ENCODE data around the gene POLRMT.
"Not testable (repeated sequence)": the region's sequence is repeated elsewhere in the genome, so short reads cannot be mapped to it uniquely, and the experiment has no call there.

POLRMT gene

GRCh38 chr19:593505-593904, 39.8 kb downstream of the POLRMT start:
- no peak for DNase-seq (ENCODE audit: low spot score)

DNA sequence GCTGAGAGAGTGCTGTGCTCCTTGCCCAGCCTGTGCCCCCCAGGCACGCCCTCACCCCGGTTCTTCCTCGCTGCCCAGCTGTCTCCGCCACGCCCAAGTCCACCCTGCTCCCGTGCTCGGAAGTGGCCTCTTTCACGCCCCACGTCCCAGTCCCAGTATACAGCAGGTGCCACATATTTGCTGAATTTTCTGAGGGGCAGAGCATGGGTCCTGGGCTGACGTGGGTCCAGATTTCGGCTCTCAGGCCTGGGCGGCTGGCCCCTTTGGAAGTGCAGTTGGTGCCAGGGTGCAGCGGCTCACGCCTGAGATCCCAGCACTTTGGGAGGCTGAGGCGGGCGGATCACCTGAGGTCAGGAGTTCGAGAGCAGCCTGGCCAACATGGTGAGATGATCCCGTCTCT, 40.3 kb downstream of the POLRMT start:
- no peak for DNase-seq (ENCODE audit: low spot score)

DNA sequence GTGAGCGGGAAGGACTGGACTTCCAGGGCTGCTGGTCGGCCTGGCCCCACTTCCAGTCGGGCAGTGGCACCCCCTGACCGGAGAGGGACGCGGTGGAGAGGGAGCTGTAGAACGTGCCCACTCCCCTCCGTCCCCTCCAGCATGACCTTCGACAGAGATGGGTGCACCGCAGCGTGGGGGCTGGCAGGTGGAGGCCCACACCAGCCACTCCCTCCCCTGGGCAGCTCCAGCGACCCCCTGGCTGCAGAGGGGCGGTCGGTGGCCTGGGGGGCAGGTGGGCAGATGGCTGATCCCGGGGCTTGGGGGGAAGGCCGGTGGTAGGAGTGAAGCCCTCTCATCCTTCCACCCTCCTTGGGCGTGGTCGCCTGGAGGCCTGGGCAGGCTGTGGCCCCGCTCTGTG, 41.2 kb downstream of the POLRMT start:
- no peak for DNase-seq (ENCODE audit: low spot score)

- DNase-seq (ENCODE audit: low spot score) = no peak
Observed at GRCh38 chr19:591099-591958, 42.0 kb downstream of the POLRMT start.

- DNase-seq (ENCODE audit: low spot score) = no peak
Observed at GRCh38 chr19:590750-591098, 42.6 kb downstream of the POLRMT start.

DNA sequence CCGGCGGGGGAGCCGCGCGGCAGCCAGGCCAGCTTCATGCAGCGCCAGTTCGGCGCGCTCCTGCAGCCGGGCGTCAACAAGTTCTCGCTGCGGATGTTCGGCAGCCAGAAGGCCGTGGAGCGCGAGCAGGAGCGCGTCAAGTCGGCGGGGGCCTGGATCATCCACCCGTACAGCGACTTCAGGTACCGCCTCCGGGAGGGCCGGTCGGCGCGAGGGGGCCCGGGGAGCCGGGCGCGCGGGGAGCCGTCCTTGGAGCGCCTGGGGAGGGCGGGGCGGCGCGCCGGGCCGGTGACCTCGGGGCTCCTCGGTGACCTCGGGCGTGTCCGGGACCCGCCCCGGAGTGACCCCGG, 43.0 kb downstream of the POLRMT start:
- DNase-seq (ENCODE audit: low spot score) = no peak

DNA sequence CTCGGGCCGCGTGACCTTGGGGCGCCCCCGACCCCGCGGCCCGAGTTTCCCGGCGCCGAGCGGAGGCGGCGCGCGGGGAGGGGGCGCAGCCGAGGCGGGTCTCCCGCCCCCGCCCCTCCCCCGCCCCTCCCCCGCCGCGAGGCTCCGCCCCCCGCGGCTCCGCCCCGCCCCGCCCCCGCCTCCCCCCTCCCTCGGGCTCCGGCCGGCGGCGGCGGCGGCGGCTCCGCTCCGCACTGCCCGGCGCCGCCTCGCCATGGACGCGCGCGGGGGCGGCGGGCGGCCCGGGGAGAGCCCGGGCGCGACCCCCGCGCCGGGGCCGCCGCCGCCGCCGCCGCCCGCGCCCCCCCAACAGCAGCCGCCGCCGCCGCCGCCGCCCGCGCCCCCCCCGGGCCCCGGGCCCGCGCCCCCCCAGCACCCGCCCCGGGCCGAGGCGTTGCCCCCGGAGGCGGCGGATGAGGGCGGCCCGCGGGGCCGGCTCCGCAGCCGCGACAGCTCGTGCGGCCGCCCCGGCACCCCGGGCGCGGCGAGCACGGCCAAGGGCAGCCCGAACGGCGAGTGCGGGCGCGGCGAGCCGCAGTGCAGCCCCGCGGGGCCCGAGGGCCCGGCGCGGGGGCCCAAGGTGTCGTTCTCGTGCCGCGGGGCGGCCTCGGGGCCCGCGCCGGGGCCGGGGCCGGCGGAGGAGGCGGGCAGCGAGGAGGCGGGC, 43.5 kb downstream of the POLRMT start, which contains the start of gene HCN2:
Gene HCN2 (plus strand): TSS at position 189 of the 703 bp plus-strand sequence. CDS start 65 bp downstream, at position 254.
- no peak for DNase-seq (ENCODE audit: low spot score)

DNA sequence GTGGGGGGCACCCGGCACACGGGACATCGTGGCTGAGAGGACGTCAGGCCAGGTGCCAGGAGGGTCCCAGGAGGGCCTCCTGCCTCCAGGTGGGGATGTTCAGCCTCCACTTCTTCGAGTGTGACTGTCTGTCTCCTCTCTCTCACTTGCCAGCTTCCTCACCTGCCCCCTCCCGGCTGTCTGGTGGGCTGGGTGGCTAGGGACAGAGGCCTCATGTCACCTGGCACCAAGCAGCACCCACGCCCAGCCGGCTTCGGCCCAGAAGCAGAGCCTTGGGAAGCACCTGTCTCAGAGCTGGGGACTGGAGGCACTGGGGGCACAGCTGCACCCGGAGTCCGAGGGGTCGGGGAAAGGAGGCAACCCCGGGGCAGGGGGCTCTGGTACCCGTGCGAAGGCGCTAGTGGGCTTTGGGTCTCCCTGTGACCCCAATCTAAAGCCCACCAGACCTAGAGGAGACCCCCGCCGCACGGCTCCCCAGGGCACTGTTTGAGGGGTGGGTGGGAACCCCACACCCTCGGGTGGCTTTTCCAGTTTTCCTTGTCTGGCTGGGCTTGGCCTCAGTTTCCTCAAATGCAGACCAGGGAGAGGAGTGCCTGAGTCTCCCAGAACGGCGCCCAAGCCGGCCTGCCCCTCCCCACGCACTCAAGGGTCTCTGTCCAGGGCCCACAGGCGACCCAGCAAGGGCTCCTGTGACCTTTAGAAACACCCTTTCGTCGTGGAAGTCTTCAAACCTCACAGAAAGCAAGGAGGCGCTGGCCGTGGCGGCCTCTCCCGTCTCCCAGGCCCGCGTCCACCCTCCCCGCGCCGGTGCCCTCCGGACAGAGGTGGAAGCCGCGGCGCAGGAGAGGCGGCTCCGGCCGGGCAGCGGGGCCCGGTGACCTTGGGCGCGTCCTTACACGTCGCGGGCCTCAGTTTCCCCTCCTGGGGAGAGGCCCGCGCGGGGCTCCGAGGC, 44.3 kb downstream of the POLRMT start:
- no peak for DNase-seq (ENCODE audit: low spot score)

DNA sequence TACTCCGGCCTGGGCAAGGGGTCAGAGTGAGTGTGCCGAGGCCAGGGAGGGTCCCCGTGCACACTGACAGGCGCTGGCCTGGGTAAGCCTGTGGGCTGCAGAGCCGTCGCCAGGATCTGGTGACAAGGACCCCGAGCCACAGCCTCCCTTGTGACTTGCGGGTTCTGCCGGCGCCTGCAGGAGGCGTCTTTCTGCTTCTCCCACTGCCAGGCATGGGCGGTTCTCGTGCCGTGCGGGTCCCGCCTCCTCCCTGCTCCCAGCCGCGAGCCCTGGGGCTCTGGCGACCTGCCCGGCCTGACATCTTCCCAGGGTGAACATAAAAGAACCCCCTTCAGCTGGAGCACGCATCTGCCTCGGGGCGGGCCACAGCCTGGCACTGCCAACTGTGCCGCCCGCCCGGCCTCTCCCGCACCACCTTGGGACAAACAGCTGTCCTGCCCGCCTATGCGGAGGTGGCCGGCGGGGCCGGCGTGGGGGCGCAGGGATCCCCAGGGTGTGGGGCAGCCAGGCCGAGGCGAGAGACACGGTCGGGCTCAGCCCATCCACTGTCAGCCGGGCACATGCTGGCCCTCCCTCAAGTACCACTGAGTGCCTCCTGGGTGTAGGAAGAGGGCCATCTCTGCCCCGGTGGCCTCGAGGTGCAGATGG, 45.1 kb downstream of the POLRMT start:
- peak; percentile 69 for DNase-seq (ENCODE audit: low spot score)

DNA sequence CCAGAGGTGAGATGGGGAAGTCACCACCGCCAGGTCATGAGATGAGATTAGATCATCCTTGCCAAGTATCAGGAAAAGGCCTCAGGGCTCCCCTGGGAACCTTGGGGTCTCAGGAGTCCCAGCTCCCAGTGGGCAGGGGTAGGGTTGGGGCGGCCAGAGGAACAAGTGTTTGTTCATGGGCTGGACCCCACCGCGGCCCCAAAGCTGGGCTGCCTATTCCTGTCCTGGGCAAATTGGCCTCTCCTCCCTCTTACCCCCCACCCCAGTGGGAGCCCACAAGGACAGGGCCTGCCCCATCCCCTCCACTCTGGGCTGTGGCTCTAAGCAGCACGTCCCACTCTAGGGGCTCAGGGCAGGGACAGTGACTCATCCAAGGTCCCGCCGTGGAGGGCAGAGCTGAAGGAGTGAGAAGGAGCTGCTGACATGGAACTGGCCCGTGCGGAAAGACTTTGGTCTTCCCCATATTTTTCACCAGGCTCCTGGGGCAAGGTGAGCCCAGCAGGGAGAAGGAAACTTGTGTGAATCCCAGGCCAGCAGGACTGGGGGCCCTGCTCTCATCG, 47.7 kb downstream of the POLRMT start:
- DNase-seq (ENCODE audit: low spot score) = no peak

DNA sequence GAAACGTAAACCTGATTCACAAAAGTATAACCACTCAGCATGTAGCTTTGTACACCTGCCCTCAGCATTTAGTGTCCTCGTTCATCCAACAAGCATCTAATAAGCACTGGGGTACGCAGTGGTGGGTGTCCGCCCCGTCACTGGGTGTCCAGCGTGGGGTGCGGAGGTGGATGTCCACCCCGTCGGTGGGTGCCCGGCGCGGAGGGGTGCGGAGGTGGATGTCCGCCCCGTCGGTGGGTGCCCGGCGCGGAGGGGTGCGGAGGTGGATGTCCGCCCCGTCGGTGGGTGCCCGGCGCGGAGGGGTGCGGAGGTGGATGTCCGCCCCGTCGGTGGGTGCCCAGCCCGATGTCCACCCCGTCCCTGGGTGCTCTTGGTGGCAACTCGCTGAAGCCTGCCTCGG, 48.2 kb downstream of the POLRMT start:
- DNase-seq (ENCODE audit: low spot score) = not testable (repeated sequence)

- peak; percentile 47 for DNase-seq (ENCODE audit: low spot score)
Observed at GRCh38 chr19:584240-585001, 48.9 kb downstream of the POLRMT start.

GRCh38 chr19:583968-584239, 49.4 kb downstream of the POLRMT start:
- no peak for DNase-seq (ENCODE audit: low spot score)

- DNase-seq (ENCODE audit: low spot score) = no peak
Observed at GRCh38 chr19:583198-583967, 50.0 kb downstream of the POLRMT start.

DNA sequence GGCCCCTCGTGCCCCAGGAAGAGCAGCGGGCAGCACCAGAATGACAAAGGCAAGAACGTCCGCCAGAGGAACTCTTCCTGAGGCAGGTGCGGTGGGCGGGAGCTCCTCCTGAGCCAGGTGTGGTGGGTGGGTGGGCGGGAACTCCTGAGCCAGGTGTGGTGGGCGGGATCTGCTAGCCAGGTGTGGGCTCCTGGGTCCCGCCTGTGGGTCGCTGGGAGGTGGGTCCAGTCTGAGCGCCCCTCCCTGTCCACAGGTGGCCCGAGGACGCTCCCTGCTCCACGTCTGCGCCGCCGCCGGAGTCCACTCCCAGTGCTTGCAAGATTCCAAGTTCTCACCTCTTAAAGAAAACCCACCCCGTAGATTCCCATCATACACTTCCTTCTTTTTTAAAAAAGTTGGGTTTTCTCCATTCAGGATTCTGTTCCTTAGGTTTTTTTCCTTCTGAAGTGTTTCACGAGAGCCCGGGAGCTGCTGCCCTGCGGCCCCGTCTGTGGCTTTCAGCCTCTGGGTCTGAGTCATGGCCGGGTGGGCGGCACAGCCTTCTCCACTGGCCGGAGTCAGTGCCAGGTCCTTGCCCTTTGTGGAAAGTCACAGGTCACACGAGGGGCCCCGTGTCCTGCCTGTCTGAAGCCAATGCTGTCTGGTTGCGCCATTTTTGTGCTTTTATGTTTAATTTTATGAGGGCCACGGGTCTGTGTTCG, 50.7 kb downstream of the POLRMT start:
- DNase-seq (ENCODE audit: low spot score) = no peak

- no peak for DNase-seq (ENCODE audit: low spot score)
Observed at GRCh38 chr19:581399-582111, 51.8 kb downstream of the POLRMT start.

- DNase-seq (ENCODE audit: low spot score) = no peak
Observed at GRCh38 chr19:580274-580835, 53.0 kb downstream of the POLRMT start.

DNA sequence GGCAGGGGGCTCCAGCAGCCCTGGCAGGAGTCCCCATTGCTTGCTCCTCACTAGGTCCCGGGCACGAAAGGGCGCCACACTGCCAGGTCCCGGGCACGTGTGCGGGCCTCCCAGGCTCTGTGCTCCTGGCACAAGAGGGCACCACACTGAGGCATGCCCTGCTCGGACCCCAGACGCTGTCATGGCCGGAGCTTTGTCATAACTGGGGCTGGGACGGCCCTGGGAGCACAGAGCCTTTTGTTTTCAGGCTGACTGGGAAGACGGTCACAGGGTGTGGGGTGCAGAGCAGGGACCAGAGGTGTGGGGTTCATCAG, 53.5 kb downstream of the POLRMT start:
- DNase-seq (ENCODE audit: low spot score) = no peak

All from activated CD4-positive, alpha-beta T cell treated with anti-CD3 and anti-CD28 coated beads, Interleukin-2, Interleukin-4, amounts not matched to agents 100 ng/mL and 50 ng/mL, durations not matched to agents 16 hours and 8 hours (primary cell).